MCF 10A (cell line): ENCODE results near the gene CALD1. TPM values are rescaled to one million over a fixed set of nuclear protein-coding genes. Genes with fewer than 3 reads are reported as not detected.

ENCODE experiments used
- BruUV-seq: library from RNA; stranded (reverse); fragments of 400-500 nt; replicated peaks from 2 replicates; lab custom pipeline; 2021; lab: Mats Ljungman, UMichigan
- CTCF ChIA-PET: fragments of 300-600 bp; sonication (Branson Sonifier 250); formaldehyde crosslinking; extraction: SDS; loops from one replicate; lab custom pipeline; 2021; ENCODE audit warnings: antibody characterized with exemption, inconsistent platforms; lab: Yijun Ruan, JAX
- POLR2A ChIA-PET: fragments of 300-600, 350-650 bp; sonication (Branson Sonifier 250); formaldehyde crosslinking; extraction: SDS; loops from one replicate; lab custom pipeline; 2020; ENCODE audit warnings: antibody characterized with exemption, inconsistent platforms; lab: Yijun Ruan, JAX
- DNase-seq: peaks from one replicate; pipeline ENCODE4 v3.0.0-alpha.2; 2018; ENCODE audit not compliant: unreplicated experiment
- H3K27ac Mint-ChIP-seq: one replicate; pipeline ENCODE4 v1.8.0; 2022; ENCODE audit warnings: mild to moderate bottlenecking, low read depth, mixed read lengths; ENCODE audit not compliant: unreplicated experiment
- H3K27me3 Mint-ChIP-seq: one replicate; pipeline ENCODE4 v1.8.0; 2022; ENCODE audit warnings: mixed read lengths; ENCODE audit not compliant: insufficient read depth, unreplicated experiment
- H3K36me3 Mint-ChIP-seq: one replicate; pipeline ENCODE4 v1.8.0; 2022; ENCODE audit warnings: mild to moderate bottlenecking, moderate library complexity, mixed read lengths; ENCODE audit not compliant: insufficient read depth, unreplicated experiment
- H3K4me1 Mint-ChIP-seq: one replicate; pipeline ENCODE4 v1.8.0; 2022; ENCODE audit warnings: mixed read lengths; ENCODE audit not compliant: insufficient read depth, unreplicated experiment
- H3K4me3 Mint-ChIP-seq: one replicate; pipeline ENCODE4 v1.8.0; 2022; ENCODE audit warnings: mild to moderate bottlenecking, moderate library complexity, mixed read lengths; ENCODE audit not compliant: unreplicated experiment
- H3K9me3 Mint-ChIP-seq: one replicate; pipeline ENCODE4 v1.8.0; 2022; ENCODE audit warnings: mixed read lengths; ENCODE audit not compliant: unreplicated experiment
- CTCF ChIP-seq: fragments of 200-600 bp; IDR thresholded peaks from one replicate; pipeline ENCODE4 v1.8.0; 2022; ENCODE audit warnings: antibody characterized with exemption, mild to moderate bottlenecking; ENCODE audit not compliant: unreplicated experiment
- intact Hi-C: fragments of 100-400 bp; cut with micrococcal nuclease; formaldehyde crosslinking; loops from 2 replicates; pipeline ENCODE4 v1.14.1; 2022
- total RNA-seq: library from RNA; stranded (reverse); gene quantifications from 2 replicates; pipeline ENCODE4 v1.2.3, GENCODE V29; 2022

Gene CALD1
- total RNA-seq, 1 experiment from 2014 or later, result 183 TPM

- peaks cover 57% of the 10 kb centered on the region for H3K36me3 Mint-ChIP-seq
- BruUV-seq, result no TSS peak
- TF ChIP-seq CTCF, result no peak
- DNase-seq, result no peak
- peak overlapping the region; percentile 63 for H3K27ac Mint-ChIP-seq
- H3K27me3 Mint-ChIP-seq, result no peaks in the 10 kb centered on the region
- no peak overlapping the region for H3K4me3 Mint-ChIP-seq
- H3K4me1 Mint-ChIP-seq, result peaks cover 8% of the 10 kb centered on the region
- H3K9me3 Mint-ChIP-seq, result no peaks in the 10 kb centered on the region
- ChIA-PET CTCF (interaction anchor here (0.6 to 6.8 kb wide), 7 partner anchors 12 to 331 kb away, joined by 3 to 96 read pairs (median 3); no protein-coding TSS in a partner anchor), POLR2A (interaction anchor here (1.3 to 1.8 kb wide), 2 partner anchors 228 to 249 kb away, joined by 4 to 5 read pairs; partner anchors contain the start of gene CYREN)
- intact Hi-C loops, result loop anchor here (2.0 to 10.0 kb wide), 3 partner anchors 63 to 507 kb away; no protein-coding TSS in a partner anchor
Measured at GRCh38 chr7:134941952-134942351, 162.5 kb downstream of the CALD1 start.

DNA sequence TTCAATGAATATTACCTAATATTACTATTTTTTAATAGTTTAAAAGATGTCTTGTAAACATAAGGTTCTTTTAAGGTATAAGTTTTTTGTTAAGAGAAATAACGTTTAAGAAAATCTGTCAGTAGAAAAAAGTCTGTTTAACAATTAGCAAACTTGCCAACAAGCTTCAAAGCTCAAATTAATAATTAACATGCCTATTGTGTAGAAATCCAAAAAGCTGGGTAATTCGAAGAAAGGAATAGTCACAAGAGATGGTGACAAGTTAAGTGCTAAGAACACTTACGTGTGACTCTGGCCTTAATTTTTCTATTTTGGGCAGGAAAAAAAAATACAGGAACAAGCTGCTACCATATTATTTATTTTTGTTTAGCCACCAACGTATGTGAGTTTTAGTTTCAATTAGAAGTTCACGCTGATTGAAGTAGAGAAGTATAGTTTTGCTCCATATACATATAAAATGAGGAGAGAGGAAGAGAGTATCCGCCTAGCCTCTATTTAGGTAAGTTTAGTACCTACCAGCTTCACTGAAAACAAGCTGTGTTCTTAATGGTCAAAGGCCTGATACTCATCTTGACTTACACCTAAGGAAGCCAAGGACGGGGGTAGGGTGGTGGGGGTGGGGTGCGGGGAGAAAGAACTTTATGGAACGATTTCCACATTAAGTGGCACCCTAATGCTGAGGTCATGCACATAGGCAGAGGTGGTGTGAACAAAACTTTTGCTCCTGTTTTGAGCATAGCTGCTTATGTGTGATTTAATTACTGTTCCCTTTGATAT lies 163.4 kb downstream of the CALD1 start:
- CTCF ChIA-PET, result interaction anchor here (0.6 to 6.8 kb wide), 13 partner anchors 103 to 510 kb away, joined by 3 to 96 read pairs (median 3); no protein-coding TSS in a partner anchor
- peaks cover 8% of the 10 kb centered on the region for H3K4me1 Mint-ChIP-seq
- H3K4me3 Mint-ChIP-seq, result no peak overlapping the region
- DNase-seq, result no peak
- no TSS peak for BruUV-seq
- peaks cover 57% of the 10 kb centered on the region for H3K36me3 Mint-ChIP-seq
- H3K27ac Mint-ChIP-seq, result peak overlapping the region; percentile 63
- POLR2A ChIA-PET, result interaction anchor here (0.7 to 1.8 kb wide), 4 partner anchors 11 to 250 kb away, joined by 3 to 5 read pairs (median 4); partner anchors contain the start of gene CYREN
- no peaks in the 10 kb centered on the region for H3K27me3 Mint-ChIP-seq
- intact Hi-C loops, result loop anchor here (1.0 to 10.0 kb wide), 3 partner anchors 310 to 508 kb away; no protein-coding TSS in a partner anchor
- H3K9me3 Mint-ChIP-seq, result no peaks in the 10 kb centered on the region
- TF ChIP-seq CTCF, result no peak

GRCh38 chr7:134943785-134944400 lies 164.5 kb downstream of the CALD1 start:
- no peaks in the 10 kb centered on the region for H3K27me3 Mint-ChIP-seq
- H3K27ac Mint-ChIP-seq, result no peak overlapping the region
- peak; percentile 42 for DNase-seq
- POLR2A ChIA-PET, result no interaction called here
- CTCF ChIA-PET, result interaction anchor here (0.5 to 6.8 kb wide), 14 partner anchors 10 to 365 kb away, joined by 3 to 96 read pairs (median 3); partner anchors contain the start of gene BPGM
- no peaks in the 10 kb centered on the region for H3K9me3 Mint-ChIP-seq
- H3K4me3 Mint-ChIP-seq, result no peak overlapping the region
- intact Hi-C loops, result loop anchor here (1.0 to 10.0 kb wide), 5 partner anchors 220 to 509 kb away; no protein-coding TSS in a partner anchor
- peak; percentile 52 for TF ChIP-seq CTCF
- no TSS peak for BruUV-seq
- peaks cover 10% of the 10 kb centered on the region for H3K4me1 Mint-ChIP-seq
- peaks cover 60% of the 10 kb centered on the region for H3K36me3 Mint-ChIP-seq
